HCT116 (cell line): ENCODE data around the gene LRRN2. TPM values are rescaled to one million over a fixed set of nuclear protein-coding genes. Genes with fewer than 3 reads are reported as not detected.

Source experiments
- ATAC-seq: fragments of 200-7000 bp; cut with Tn5 transposase; 2 replicates; pipeline ENCODE4 v1.9.1; 2020; ENCODE audit warnings: mild to moderate bottlenecking, moderate library complexity
- BruUV-seq: library from RNA; stranded (reverse); fragments of 400-500 nt; replicated peaks from 2 replicates; lab custom pipeline; 2021; lab: Mats Ljungman, UMichigan
- CTCF ChIA-PET: fragments of 300-600 bp; sonication (Branson Sonifier 250); formaldehyde crosslinking; loops from one replicate; lab custom pipeline; 2021; ENCODE audit warnings: antibody characterized with exemption; lab: Charles Lee
- POLR2A ChIA-PET: fragments of 300-600, 350-600 bp; sonication (Branson Sonifier 250); formaldehyde crosslinking; loops from one replicate; lab custom pipeline; 2021; ENCODE audit warnings: antibody characterized with exemption; lab: Charles Lee
- RAD21 ChIA-PET, 2 experiments: fragments of 300-600 bp; sonication (Branson Sonifier 250); formaldehyde crosslinking; loops; one replicate each; lab custom pipeline; 2023; ENCODE audit warnings: low total read pairs in 2 of 2; ENCODE audit not compliant: uncharacterized antibody in 2 of 2, unreplicated experiment in 2 of 2, low non-redundant PET in 1 of 2; lab: Charles Lee
- DNase-seq: peaks from one replicate; pipeline ENCODE4 v3.0.0-alpha.2; 2010; ENCODE audit warnings: low read depth, low spot score
- H2AFZ ChIP-seq: fragments of 200-600 bp; shearing (Covaris generic), sonication (generic); 2 replicates; pipeline ENCODE4 v1.6.1; 2017; ENCODE audit warnings: low read depth, mixed run types, mixed read lengths, antibody characterized with exemption, low read length; ENCODE audit not compliant: poor library complexity, severe bottlenecking
- H3K27ac ChIP-seq: 2 replicates; pipeline ENCODE4 v1.5.1; 2012; ENCODE audit warnings: low read depth, low read length
- H3K27me3 ChIP-seq: fragments of 200-600 bp; sonication (generic); 2 replicates; pipeline ENCODE4 v1.6.1; 2016; ENCODE audit warnings: mixed run types, low read length, mixed read lengths; ENCODE audit not compliant: insufficient read depth
- H3K36me3 ChIP-seq, 2 experiments: fragments of 200-500 bp in 1 of 2; fragments of 200-600 bp in 1 of 2; sonication (Bioruptor generic) in 1 of 2; sonication (generic) in 1 of 2; 2 replicates each; pipeline versions ENCODE4 v1.5.1 to v1.6.1; 2014 to 2016; ENCODE audit warnings: low read length in 2 of 2, inconsistent platforms in 1 of 2, mixed read lengths in 1 of 2, mixed run types in 1 of 2; ENCODE audit not compliant: insufficient read depth in 2 of 2, control insufficient read depth in 1 of 2
- H3K4me1 ChIP-seq, 2 experiments: fragments of 200-600 bp in 1 of 2; sonication (generic) in 1 of 2; 2 replicates each; pipeline versions ENCODE4 v1.5.1 to v1.6.1; 2012 to 2017; ENCODE audit warnings: low read length in 2 of 2, inconsistent platforms in 1 of 2, mild to moderate bottlenecking in 1 of 2, mixed read lengths in 1 of 2, mixed run types in 1 of 2, moderate library complexity in 1 of 2; ENCODE audit not compliant: insufficient read depth in 2 of 2, control insufficient read depth in 1 of 2
- H3K4me2 ChIP-seq: fragments of 200-600 bp; sonication (generic); 2 replicates; pipeline ENCODE4 v1.6.1; 2017; ENCODE audit warnings: mixed run types, low read length, mixed read lengths
- H3K4me3 ChIP-seq, 2 experiments: fragments of 200-600 bp in 1 of 2; sonication (generic) in 1 of 2; replicated peaks in 1 of 2; 2 replicates each; pipeline ENCODE4 v1.5.1; 2011 to 2016; ENCODE audit warnings: low read length in 2 of 2, control low read depth in 1 of 2, low read depth in 1 of 2, mild to moderate bottlenecking in 1 of 2, mixed read lengths in 1 of 2, mixed run types in 1 of 2
- H3K79me2 ChIP-seq: fragments of 200-600 bp; sonication (generic); 2 replicates; pipeline ENCODE4 v1.6.1; 2017; ENCODE audit warnings: mild to moderate bottlenecking, mixed run types, low read length, moderate library complexity, mixed read lengths; ENCODE audit not compliant: insufficient read depth
- H3K9ac ChIP-seq: fragments of 200-600 bp; sonication (generic); 2 replicates; pipeline ENCODE4 v1.6.1; 2016; ENCODE audit warnings: low read length, mixed read lengths
- H3K9me2 ChIP-seq: fragments of 200-600 bp; sonication (generic), shearing (Covaris generic); 2 replicates; pipeline ENCODE4 v1.6.1; 2017; ENCODE audit warnings: mixed run types, mild to moderate bottlenecking, moderate library complexity; ENCODE audit not compliant: insufficient read depth
- H3K9me3 ChIP-seq, 2 experiments: fragments of 200-500 bp in 1 of 2; fragments of 200-600 bp in 1 of 2; sonication (Bioruptor generic) in 1 of 2; sonication (generic) in 1 of 2; 2 replicates each; pipeline ENCODE4 v1.6.1; 2014 to 2017; ENCODE audit warnings: low read length in 2 of 2, mixed read lengths in 2 of 2, inconsistent platforms in 1 of 2, low read depth in 1 of 2, mild to moderate bottlenecking in 1 of 2, mixed run types in 1 of 2, moderate library complexity in 1 of 2; ENCODE audit not compliant: control insufficient read depth in 1 of 2, insufficient read depth in 1 of 2
- H4K20me1 ChIP-seq: fragments of 200-600 bp; sonication (generic), shearing (Covaris generic); 2 replicates; pipeline ENCODE4 v1.6.1; 2017; ENCODE audit warnings: mixed run types, mild to moderate bottlenecking, moderate library complexity; ENCODE audit not compliant: insufficient read depth
- CBX3 ChIP-seq: IDR thresholded peaks from 2 replicates; pipeline ENCODE4 v1.6.1; 2012; ENCODE audit warnings: low read depth
- CEBPB ChIP-seq: IDR thresholded peaks from 2 replicates; pipeline ENCODE4 v1.6.1; 2012; ENCODE audit warnings: low read depth
- EGR1 ChIP-seq: IDR thresholded peaks from 2 replicates; pipeline ENCODE4 v1.6.1; 2012; ENCODE audit warnings: low read depth
- ELF1 ChIP-seq: IDR thresholded peaks from 2 replicates; pipeline ENCODE4 v1.6.1; 2012; ENCODE audit warnings: low read depth, borderline replicate concordance
- EZH2 ChIP-seq: fragments of 200-600 bp; sonication (generic); IDR thresholded peaks from 2 replicates; pipeline ENCODE4 v1.6.1; 2017; ENCODE audit warnings: antibody characterized with exemption, mixed run types
- EZH2phosphoT487 ChIP-seq: fragments of 200-600 bp; IDR thresholded peaks from 2 replicates; pipeline ENCODE4 v1.6.1; 2018; ENCODE audit warnings: antibody characterized with exemption, borderline replicate concordance
- FOSL1 ChIP-seq: IDR thresholded peaks from 2 replicates; pipeline ENCODE4 v1.6.1; 2012; ENCODE audit warnings: low read depth
- JUND ChIP-seq: IDR thresholded peaks from 2 replicates; pipeline ENCODE4 v1.6.1; 2012
- MAX ChIP-seq: IDR thresholded peaks from 2 replicates; pipeline ENCODE4 v1.6.1; 2012
- POLR2AphosphoS5 ChIP-seq: IDR thresholded peaks from 2 replicates; pipeline ENCODE4 v1.6.1; 2011; ENCODE audit warnings: mild to moderate bottlenecking, low read depth, low read length, moderate library complexity
- RAD21 ChIP-seq: IDR thresholded peaks from 2 replicates; pipeline ENCODE4 v1.6.1; 2012; ENCODE audit warnings: low read depth, mild to moderate bottlenecking
- REST ChIP-seq: IDR thresholded peaks from 2 replicates; pipeline ENCODE4 v1.6.1; 2012; ENCODE audit warnings: low read depth
- SRF ChIP-seq: IDR thresholded peaks from 2 replicates; pipeline ENCODE4 v1.6.1; 2012; ENCODE audit warnings: low read depth
- YY1 ChIP-seq: IDR thresholded peaks from 2 replicates; pipeline ENCODE4 v1.6.1; 2011; ENCODE audit warnings: low read length, low read depth, moderate library complexity, mild to moderate bottlenecking; ENCODE audit not compliant: insufficient replicate concordance; ENCODE audit errors: extremely low read depth
- ZBTB33 ChIP-seq: IDR thresholded peaks from 2 replicates; pipeline ENCODE4 v1.6.1; 2011; ENCODE audit warnings: mild to moderate bottlenecking, low read length, moderate library complexity; ENCODE audit not compliant: insufficient replicate concordance; ENCODE audit errors: extremely low read depth
- ZFX ChIP-seq: fragments of 450-650 bp; IDR thresholded peaks from 2 replicates; pipeline ENCODE4 v1.6.1; 2017
- ZNF274 ChIP-seq: fragments of 200-500 bp; sonication (Bioruptor generic); IDR thresholded peaks from 2 replicates; pipeline ENCODE4 v1.6.1; 2014; ENCODE audit warnings: mild to moderate bottlenecking, low read depth, low read length, inconsistent platforms
- intact Hi-C: fragments of 100-400 bp; cut with micrococcal nuclease; formaldehyde crosslinking; loops from 2 replicates; pipeline ENCODE4 v1.10.0; 2022
- total RNA-seq: library from RNA; stranded (reverse); gene quantifications from one replicate; pipeline ENCODE4 v1.2.1, GENCODE V29; 2021; ENCODE audit not compliant: unreplicated experiment

The LRRN2 gene
- total RNA-seq, 1 experiment from 2014 or later = 3.2 TPM

GRCh38 chr1:204634260-204634910, 51.2 kb downstream of the LRRN2 start:
- RAD21 ChIA-PET = no interaction called here
- Histone ChIP-seq H3K4me1 (no peaks in the 10 kb centered on the region), H3K79me2 (no peaks in the 10 kb centered on the region), H4K20me1 (no peaks in the 10 kb centered on the region), H3K4me2 (no peak overlapping the region), H3K9me2 (no peaks in the 10 kb centered on the region), H3K4me3 (no peak overlapping the region), H3K36me3 (no peaks in the 10 kb centered on the region), H2AFZ (no peak overlapping the region), H3K9ac (no peak overlapping the region), H3K27me3 (no peaks in the 10 kb centered on the region; the same call in 1 of the 2 replicates), H3K9me3 (no peaks in the 10 kb centered on the region), H3K27ac (no peak overlapping the region)
- DNase-seq = no peak
- intact Hi-C loops = no loop called here
- no peak for ATAC-seq
- no TSS peak for BruUV-seq
- TF ChIP-seq CEBPB (no peak), ELF1 (no peak), ZNF274 (no peak), CBX3 (no peak), POLR2AphosphoS5 (no peak), FOSL1 (no peak), YY1 (no peak), EZH2phosphoT487 (no peak), EZH2 (no peak), ZBTB33 (no peak), REST (no peak), RAD21 (no peak), SRF (no peak), ZFX (no peak), EGR1 (no peak), MAX (no peak), JUND (no peak)
- POLR2A ChIA-PET = no interaction called here
- CTCF ChIA-PET = no interaction called here
